Gastrocnemius medialis (tissue), 4 donors: Measurements from ENCODE around the gene PRAME. TPM values are rescaled to one million over a fixed set of nuclear protein-coding genes. Genes with fewer than 3 reads are reported as not detected.

ENCODE experiments used
- ATAC-seq, 2 donors: fragments of 150-250 bp; one replicate each; pipeline ENCODE4 v1.9.1; 2016
- DNase-seq, 2 donors: peaks; one replicate each; pipeline ENCODE4 v3.0.0-alpha.2; 2019
- H3K27ac ChIP-seq, 4 donors: fragments of 200-600 bp; sonication (generic); 1 replicate in 1 of 4; 2 replicates in 3 of 4; pipeline ENCODE4 v1.5.1; 2016 to 2018; ENCODE audit warnings: mild to moderate bottlenecking in 2 of 4, moderate library complexity in 1 of 4
- H3K27me3 ChIP-seq, 3 donors: fragments of 200-600 bp; sonication (generic) in 2 of 3; 1 replicate in 1 of 3; 2 replicates in 2 of 3; pipeline versions ENCODE4 v1.5.1 to v1.6.0; 2016 to 2019; ENCODE audit warnings: mild to moderate bottlenecking in 1 of 3, moderate library complexity in 1 of 3
- H3K36me3 ChIP-seq, 2 donors: fragments of 200-600 bp; sonication (generic) in 1 of 2; one replicate each; pipeline ENCODE4 v1.5.1; 2017 to 2018
- H3K4me1 ChIP-seq, 2 donors: fragments of 200-600 bp; sonication (generic) in 1 of 2; one replicate each; pipeline ENCODE4 v1.5.1; 2016 to 2017; ENCODE audit warnings: mild to moderate bottlenecking in 2 of 2
- H3K4me3 ChIP-seq, 4 donors: fragments of 200-600 bp; sonication (generic) in 3 of 4; 1 replicate in 1 of 4; 2 replicates in 3 of 4; pipeline ENCODE4 v1.5.1; 2016 to 2019; ENCODE audit warnings: mild to moderate bottlenecking in 2 of 4
- H3K9me3 ChIP-seq, 3 donors: fragments of 200-600 bp; sonication (generic) in 2 of 3; 1 replicate in 1 of 3; 2 replicates in 2 of 3; pipeline ENCODE4 v1.5.1; 2016 to 2019
- CTCF ChIP-seq, 5 experiments: fragments of 450-650 bp in 3 of 5; fragments of 200-600 bp in 2 of 5; sonication (generic) in 2 of 5; IDR thresholded peaks in 4 of 5; conservative IDR thresholded peaks in 1 of 5; 1 replicate in 4 of 5; 2 replicates in 1 of 5; pipeline ENCODE4 v1.5.1; 2016 to 2019; ENCODE audit warnings: antibody characterized with exemption in 5 of 5, mild to moderate bottlenecking in 3 of 5, moderate library complexity in 3 of 5
- POLR2A ChIP-seq, 2 donors: fragments of 450-650 bp; IDR thresholded peaks; one replicate each; pipeline ENCODE4 v1.6.1; 2017; ENCODE audit warnings: antibody characterized with exemption in 2 of 2, mild to moderate bottlenecking in 2 of 2, moderate library complexity in 2 of 2
- in situ Hi-C, 4 donors: fragments of 200-750 bp; cut with MboI; loops; one replicate each; pipeline versions ENCODE4 v1.15.0 to v1.8.0; 2017; ENCODE audit warnings: low sequenced_read_pairs in 4 of 4
- intact Hi-C: fragments of 100-400 bp; cut with DNase I; formaldehyde crosslinking; loops from one replicate; pipeline ENCODE4 v1.15.1; 2023; ENCODE audit warnings: low total_unique reads
- total RNA-seq, 4 donors: library from RNA; depleted of rRNA; stranded (reverse); fragments of >200 nt; gene quantifications; one replicate each; pipeline versions ENCODE4 v1.1.0 to v1.2.3, GENCODE V29; 2016

Gene PRAME
- total RNA-seq, 4 donors from 2014 or later: not detected

- H3K27me3 ChIP-seq: peaks cover 0 to 2% (median 0%) of the 10 kb centered on the region in 3 donors
- no peaks in the 10 kb centered on the region for H3K4me1 ChIP-seq
- DNase-seq: no peak
- H3K9me3 ChIP-seq: no peaks in the 10 kb centered on the region
- TF ChIP-seq CTCF (IDR thresholded peaks at IDR 0.05 in 4 of 5, conservative IDR thresholded peaks at IDR 0.05 in 1 of 5) (peak in 2 of 5 experiments; percentile 13 to 16), POLR2A (IDR thresholded peaks at IDR 0.05) (no peak)
- in situ Hi-C loops: no loop called here
- no peak for ATAC-seq
- H3K36me3 ChIP-seq: no peaks in the 10 kb centered on the region
- H3K4me3 ChIP-seq: no peak overlapping the region
- intact Hi-C loops: loop anchor here (5.0 kb wide), 1 partner anchor 93 kb away; no protein-coding TSS in a partner anchor
- H3K27ac ChIP-seq: no peak overlapping the region
Observed at GRCh38 chr22:22593964-22594656, 35.0 kb upstream of the PRAME start.

GRCh38 chr22:22593250-22593649, 34.2 kb upstream of the PRAME start:
- TF ChIP-seq CTCF (IDR thresholded peaks at IDR 0.05 in 4 of 5, conservative IDR thresholded peaks at IDR 0.05 in 1 of 5) (no peak), POLR2A (IDR thresholded peaks at IDR 0.05) (no peak)
- in situ Hi-C loops: no loop called here
- no peak for ATAC-seq
- intact Hi-C loops: loop anchor here (5.0 kb wide), 1 partner anchor 94 kb away; no protein-coding TSS in a partner anchor
- no peak for DNase-seq
- no peaks in the 10 kb centered on the region for H3K4me1 ChIP-seq
- H3K27ac ChIP-seq: no peak overlapping the region
- no peaks in the 10 kb centered on the region for H3K36me3 ChIP-seq
- H3K4me3 ChIP-seq: no peak overlapping the region
- H3K27me3 ChIP-seq: peaks cover 0 to 2% (median 0%) of the 10 kb centered on the region in 3 donors
- no peaks in the 10 kb centered on the region for H3K9me3 ChIP-seq

GRCh38 chr22:22591348-22592299, 32.6 kb upstream of the PRAME start:
- Histone ChIP-seq H3K4me3 (no peak overlapping the region), H3K4me1 (no peaks in the 10 kb centered on the region), H3K27me3 (peaks cover 0 to 2% (median 0%) of the 10 kb centered on the region in 3 donors), H3K27ac (no peak overlapping the region), H3K9me3 (no peaks in the 10 kb centered on the region), H3K36me3 (no peaks in the 10 kb centered on the region)
- intact Hi-C loops: loop anchor here (5.0 kb wide), 1 partner anchor 96 kb away; no protein-coding TSS in a partner anchor
- TF ChIP-seq POLR2A (IDR thresholded peaks at IDR 0.05) (no peak), CTCF (IDR thresholded peaks at IDR 0.05 in 4 of 5, conservative IDR thresholded peaks at IDR 0.05 in 1 of 5) (no peak)
- ATAC-seq (no peak), DNase-seq (no peak)
- in situ Hi-C loops: no loop called here

- DNase-seq (no peak), ATAC-seq (no peak)
- Histone ChIP-seq H3K9me3 (no peaks in the 10 kb centered on the region), H3K27ac (no peak overlapping the region), H3K4me1 (no peaks in the 10 kb centered on the region), H3K36me3 (no peaks in the 10 kb centered on the region), H3K4me3 (no peak overlapping the region), H3K27me3 (peaks cover 0 to 3% (median 0%) of the 10 kb centered on the region in 3 donors)
- TF ChIP-seq POLR2A (IDR thresholded peaks at IDR 0.05) (no peak), CTCF (IDR thresholded peaks at IDR 0.05 in 4 of 5, conservative IDR thresholded peaks at IDR 0.05 in 1 of 5) (no peak)
- intact Hi-C loops: loop anchor here (5.0 kb wide), 1 partner anchor 97 kb away; no protein-coding TSS in a partner anchor
- in situ Hi-C loops: no loop called here
Observed at GRCh38 chr22:22590136-22590891, 31.2 kb upstream of the PRAME start.
